ENCODE data around the gene MKKS. TPM values are rescaled to one million over a fixed set of nuclear protein-coding genes. Genes with fewer than 3 reads are reported as not detected.
"Not testable (repeated sequence)": the region's sequence is repeated elsewhere in the genome, so short reads cannot be mapped to it uniquely, and the experiment has no call there.

Gene MKKS
- total RNA-seq, 4 donors from 2014 or later = 0.80 to 22.5 (median 17.6) TPM

DNA sequence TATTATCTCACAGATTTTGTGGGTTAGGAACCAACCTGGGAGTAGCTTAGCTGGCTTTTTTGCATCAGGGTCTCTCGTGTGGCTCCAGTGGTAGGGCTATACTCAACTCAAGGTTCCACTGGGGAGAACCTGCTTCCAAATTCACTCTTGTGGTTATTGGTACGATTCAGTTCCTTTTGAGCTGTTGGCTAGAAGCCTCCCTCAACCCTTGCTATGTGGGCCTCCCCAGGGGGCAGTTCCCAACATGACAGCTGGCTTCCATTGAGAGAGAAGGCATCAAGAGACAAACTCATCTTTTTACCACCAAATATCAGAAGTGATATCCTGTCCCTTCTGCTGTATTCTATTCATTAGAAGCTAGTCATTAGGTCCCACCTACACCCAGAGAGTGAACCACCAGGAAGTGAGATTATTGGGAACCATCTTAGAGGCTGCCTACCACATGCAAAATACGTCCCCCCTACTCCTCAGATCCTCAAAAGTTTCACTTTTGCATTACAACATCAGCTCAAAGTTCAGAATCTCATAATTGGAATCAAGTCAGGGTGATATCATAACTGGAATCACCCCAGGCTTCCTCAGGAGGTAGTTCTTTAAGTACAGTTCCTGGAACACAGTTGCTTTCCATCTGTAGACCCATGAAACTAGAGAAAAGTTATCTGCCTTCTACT lies 30.9 kb downstream of the MKKS start:
- no peaks in the 10 kb centered on the region for H3K9me3 ChIP-seq
- in situ Hi-C loops (cut with MboI; ENCODE audit: low pct_ligation_motif_present in 1 of 4, low pct_unique_long_range_greater_than_20kb in 1 of 4, low sequenced_read_pairs in 3 of 4) = loop anchor here in 1 of 4 donors (25.0 kb wide), 1 partner anchor 1134 kb away; no protein-coding TSS in a partner anchor
- H3K27ac ChIP-seq = no peak overlapping the region
- DNase-seq = no peak
- WGBS, 2 donors (ENCODE audit: low coverage in 1 of 2) = 44 to 80% methylated on average over 1 to 3 of the region's 3 CpGs
- no peaks in the 10 kb centered on the region for H3K27me3 ChIP-seq
- H3K4me3 ChIP-seq = no peak overlapping the region
- no peaks in the 10 kb centered on the region for H3K4me1 ChIP-seq
- TF ChIP-seq, protein P1, sequence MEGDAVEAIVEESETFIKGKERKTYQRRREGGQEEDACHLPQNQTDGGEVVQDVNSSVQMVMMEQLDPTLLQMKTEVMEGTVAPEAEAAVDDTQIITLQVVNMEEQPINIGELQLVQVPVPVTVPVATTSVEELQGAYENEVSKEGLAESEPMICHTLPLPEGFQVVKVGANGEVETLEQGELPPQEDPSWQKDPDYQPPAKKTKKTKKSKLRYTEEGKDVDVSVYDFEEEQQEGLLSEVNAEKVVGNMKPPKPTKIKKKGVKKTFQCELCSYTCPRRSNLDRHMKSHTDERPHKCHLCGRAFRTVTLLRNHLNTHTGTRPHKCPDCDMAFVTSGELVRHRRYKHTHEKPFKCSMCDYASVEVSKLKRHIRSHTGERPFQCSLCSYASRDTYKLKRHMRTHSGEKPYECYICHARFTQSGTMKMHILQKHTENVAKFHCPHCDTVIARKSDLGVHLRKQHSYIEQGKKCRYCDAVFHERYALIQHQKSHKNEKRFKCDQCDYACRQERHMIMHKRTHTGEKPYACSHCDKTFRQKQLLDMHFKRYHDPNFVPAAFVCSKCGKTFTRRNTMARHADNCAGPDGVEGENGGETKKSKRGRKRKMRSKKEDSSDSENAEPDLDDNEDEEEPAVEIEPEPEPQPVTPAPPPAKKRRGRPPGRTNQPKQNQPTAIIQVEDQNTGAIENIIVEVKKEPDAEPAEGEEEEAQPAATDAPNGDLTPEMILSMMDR (IDR thresholded peaks at IDR 0.05) = no peak
- no peak for TF ChIP-seq EP300 (IDR thresholded peaks at IDR 0.05; ENCODE audit: low read depth)
- no peak for TF ChIP-seq POLR2AphosphoS5 (IDR thresholded peaks at IDR 0.05)
- TF ChIP-seq POLR2A (IDR thresholded peaks at IDR 0.05) = no peak
- intact Hi-C loops (cut with DNase I; ENCODE audit: low total_unique reads) = no loop called here
- peaks cover 0 to 28% (median 0%) of the 10 kb centered on the region in 4 donors for H3K36me3 ChIP-seq

- H3K27me3 ChIP-seq = no peaks in the 10 kb centered on the region
- no peaks in the 10 kb centered on the region for H3K4me1 ChIP-seq
- in situ Hi-C loops (cut with MboI; ENCODE audit: low pct_ligation_motif_present in 1 of 4, low pct_unique_long_range_greater_than_20kb in 1 of 4, low sequenced_read_pairs in 3 of 4) (no loop called here), intact Hi-C loops (cut with DNase I; ENCODE audit: low total_unique reads) (no loop called here)
- H3K27ac ChIP-seq = no peak overlapping the region
- no peak overlapping the region for H3K4me3 ChIP-seq
- TF ChIP-seq, protein P1 (IDR thresholded peaks at IDR 0.05) = no peak
- no peak for DNase-seq
- H3K9me3 ChIP-seq = no peaks in the 10 kb centered on the region
- 51 to 78% methylated on average over 2 to 3 of the region's 3 CpGs for WGBS, 2 donors (ENCODE audit: low coverage in 1 of 2)
- no peaks in the 10 kb centered on the region for H3K36me3 ChIP-seq
Observed at GRCh38 chr20:10398834-10399369, 35.1 kb downstream of the MKKS start.

- H3K4me1 ChIP-seq; in situ Hi-C loops (cut with MboI; ENCODE audit: low pct_ligation_motif_present in 1 of 4, low pct_unique_long_range_greater_than_20kb in 1 of 4, low sequenced_read_pairs in 3 of 4): not testable (repeated sequence)
Observed at GRCh38 chr20:10394752-10395151, 39.3 kb downstream of the MKKS start.

GRCh38 chr20:10390709-10391108 lies 43.3 kb downstream of the MKKS start:
- Histone ChIP-seq H3K27me3 (no peaks in the 10 kb centered on the region), H3K4me1 (no peaks in the 10 kb centered on the region), H3K27ac (no peak overlapping the region), H3K36me3 (no peaks in the 10 kb centered on the region), H3K9me3 (no peaks in the 10 kb centered on the region), H3K4me3 (no peak overlapping the region)
- no peak for TF ChIP-seq EP300 (IDR thresholded peaks at IDR 0.05; ENCODE audit: low read depth)
- no peak for TF ChIP-seq POLR2AphosphoS5 (IDR thresholded peaks at IDR 0.05)
- TF ChIP-seq, protein P1 (IDR thresholded peaks at IDR 0.05) = no peak
- no peak for TF ChIP-seq POLR2A (IDR thresholded peaks at IDR 0.05)
- intact Hi-C loops (cut with DNase I; ENCODE audit: low total_unique reads) = no loop called here
- in situ Hi-C loops (cut with MboI; ENCODE audit: low pct_ligation_motif_present in 1 of 4, low pct_unique_long_range_greater_than_20kb in 1 of 4, low sequenced_read_pairs in 3 of 4) = no loop called here
- DNase-seq = no peak
- WGBS, 2 donors (ENCODE audit: low coverage in 1 of 2) = 43 to 82% methylated on average over 1 to 2 of the region's 2 CpGs

More at GRCh38 chr20:10394752-10395151, 39.3 kb downstream of the MKKS start:
- H3K27me3 ChIP-seq; H3K4me3 ChIP-seq; H3K9me3 ChIP-seq; H3K36me3 ChIP-seq; DNase-seq; H3K27ac ChIP-seq; intact Hi-C loops (cut with DNase I; ENCODE audit: low total_unique reads): not testable (repeated sequence)
- 100% methylated on average over 2 of the region's 32 CpGs; no CpG with 5 or more reads in 1 of the 2 donors for WGBS, 2 donors (ENCODE audit: low coverage in 1 of 2)

GRCh38 chr20:10388597-10388996 lies 45.4 kb downstream of the MKKS start:
- H3K9me3 ChIP-seq = no peaks in the 10 kb centered on the region
- H3K4me3 ChIP-seq = no peak overlapping the region
- intact Hi-C loops (cut with DNase I; ENCODE audit: low total_unique reads) (no loop called here), in situ Hi-C loops (cut with MboI; ENCODE audit: low pct_ligation_motif_present in 1 of 4, low pct_unique_long_range_greater_than_20kb in 1 of 4, low sequenced_read_pairs in 3 of 4) (no loop called here)
- H3K27ac ChIP-seq = no peak overlapping the region
- H3K4me1 ChIP-seq = no peaks in the 10 kb centered on the region
- no peaks in the 10 kb centered on the region for H3K27me3 ChIP-seq
- no peaks in the 10 kb centered on the region for H3K36me3 ChIP-seq
- WGBS, 2 donors (ENCODE audit: low coverage in 1 of 2) = 69 to 75% methylated on average over 3 to 4 of the region's 4 CpGs
- TF ChIP-seq POLR2AphosphoS5 (IDR thresholded peaks at IDR 0.05) (no peak), EP300 (IDR thresholded peaks at IDR 0.05; ENCODE audit: low read depth) (no peak), POLR2A (IDR thresholded peaks at IDR 0.05) (no peak)
- TF ChIP-seq, protein P1 (IDR thresholded peaks at IDR 0.05) = no peak
- DNase-seq = no peak
